Embryonic facial prominence (tissue), 1 donor: ENCODE data around the gene PPP1R9A.

Experiments used
- DNase-seq: peaks from one replicate; pipeline ENCODE4 v3.0.0-alpha.2; 2016; ENCODE audit errors: extremely low spot score

The PPP1R9A gene

DNA sequence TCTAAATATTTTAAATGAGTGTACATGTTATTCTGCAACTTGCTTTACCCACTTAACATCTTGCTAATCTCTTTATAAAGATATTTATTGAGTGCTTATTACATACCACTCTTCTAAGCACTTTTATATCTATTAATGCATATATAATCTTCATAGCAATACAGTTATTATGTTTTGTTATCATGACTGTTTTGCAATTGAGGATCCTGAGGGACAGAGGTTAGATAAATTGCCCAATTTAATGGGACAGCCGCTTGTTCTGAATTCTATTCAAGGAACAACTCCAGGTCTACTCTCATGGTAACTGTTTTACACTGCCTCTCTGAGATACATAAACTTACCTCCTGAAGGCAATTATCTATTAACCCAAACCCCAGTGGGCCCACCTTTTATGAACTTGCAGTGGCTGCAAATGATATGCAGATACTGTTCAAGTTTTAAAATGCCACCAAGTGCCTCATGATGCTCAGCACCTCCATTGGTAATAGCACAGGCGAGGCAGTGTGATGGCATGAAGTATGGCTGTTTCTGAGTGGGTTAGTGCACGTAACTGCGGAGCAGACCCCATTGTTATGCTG, 356.5 kb downstream of the PPP1R9A start:
- DNase-seq, result no peak

DNA sequence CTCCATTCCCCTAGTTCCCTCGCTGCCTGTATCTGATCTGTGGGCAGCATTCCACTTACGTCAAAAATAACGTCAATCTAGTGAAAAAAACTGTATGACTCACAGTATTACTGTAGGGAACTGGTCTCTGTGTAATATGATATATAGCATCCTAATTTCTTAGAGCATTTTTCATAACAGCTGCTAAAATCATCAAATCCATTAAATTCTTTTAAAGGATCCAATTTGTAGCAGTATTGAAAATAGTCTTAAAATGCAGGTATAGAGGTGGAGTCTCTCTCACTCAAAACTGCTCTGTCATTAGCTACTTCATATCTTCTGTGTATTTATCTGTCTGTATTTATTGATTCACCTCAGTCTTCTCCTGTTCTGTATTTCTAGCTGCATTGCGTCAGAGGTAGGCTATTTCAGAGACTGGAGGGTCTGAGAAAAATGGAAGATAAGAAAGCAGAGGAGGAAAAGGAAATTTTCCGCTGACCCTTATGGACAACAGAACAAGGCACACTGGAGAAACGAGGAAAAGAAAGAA, 357.0 kb downstream of the PPP1R9A start:
- DNase-seq, result no peak

DNA sequence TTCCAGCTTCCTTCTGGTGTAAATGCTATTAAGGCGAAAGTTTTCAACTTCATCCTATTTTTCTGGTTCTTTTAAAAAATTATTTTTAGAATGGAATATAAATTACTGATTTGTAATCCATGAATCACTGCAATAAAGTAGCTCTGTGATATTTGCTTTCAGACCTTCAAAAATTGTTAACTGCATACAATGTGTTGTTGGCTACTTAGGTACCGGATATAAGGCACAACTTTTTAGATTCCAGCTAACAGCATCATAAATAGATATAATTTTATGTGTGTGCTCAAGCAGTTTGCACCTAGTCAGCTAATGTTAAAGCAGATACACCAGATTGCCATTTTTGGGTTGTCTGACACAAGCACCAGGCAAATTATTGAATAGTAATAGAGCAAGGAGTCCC, 358.2 kb downstream of the PPP1R9A start:
- no peak for DNase-seq

DNA sequence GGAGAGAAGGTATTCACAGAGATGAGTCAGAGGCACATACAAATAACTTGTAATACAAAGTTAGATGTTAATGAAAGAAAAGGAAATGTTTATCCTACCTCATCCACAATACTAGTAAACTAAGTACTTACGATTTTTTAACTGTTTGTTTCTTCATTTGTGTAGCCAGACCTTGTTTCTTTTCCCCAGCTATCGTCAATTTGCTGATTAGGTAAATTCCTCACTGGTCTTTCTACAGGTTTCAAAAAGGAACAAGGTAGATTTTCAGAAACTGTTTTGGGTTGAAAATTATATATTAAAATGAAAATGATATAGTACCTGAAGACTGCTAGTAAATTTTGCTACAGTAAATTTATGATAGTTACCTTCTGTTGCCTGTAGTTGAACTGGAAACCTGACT, 360.4 kb downstream of the PPP1R9A start:
- no peak for DNase-seq

DNA sequence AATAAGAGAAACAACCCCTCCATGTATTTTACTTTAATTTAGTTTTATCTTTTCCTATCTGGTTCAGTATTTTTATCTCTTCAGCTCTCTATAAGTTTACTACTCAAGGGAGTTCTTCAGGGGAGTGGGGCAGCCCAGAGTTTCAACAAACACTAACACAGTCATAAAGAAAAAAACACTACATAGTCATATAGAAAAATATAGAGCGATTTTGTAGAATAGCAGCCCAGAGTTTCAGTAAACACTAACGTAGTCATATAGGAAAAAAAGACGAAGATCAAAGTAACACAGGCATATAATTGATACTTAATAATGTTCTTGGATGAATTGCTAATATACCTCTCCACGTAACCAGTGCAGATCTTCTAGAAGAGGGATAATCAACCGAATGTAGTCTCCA, 362.2 kb downstream of the PPP1R9A start:
- DNase-seq, result no peak

DNA sequence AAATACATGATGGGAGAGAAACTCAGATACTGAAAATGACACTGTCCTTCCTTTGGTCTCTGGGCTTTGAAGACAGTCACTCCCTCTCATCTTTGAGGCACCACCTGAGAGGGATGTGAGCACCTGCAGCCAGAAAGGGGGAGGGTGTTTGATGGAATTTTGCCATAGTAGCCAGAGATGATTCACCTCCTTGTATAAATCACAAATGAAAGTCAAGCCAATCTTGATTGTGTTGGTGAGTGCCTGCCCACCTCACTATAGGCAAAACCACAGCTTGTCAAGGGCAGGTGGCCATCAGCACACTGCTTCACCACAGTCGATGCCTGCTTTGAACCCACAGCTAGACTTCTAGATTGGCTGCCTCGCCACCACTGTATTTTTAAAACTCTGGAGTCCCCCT, 368.7 kb downstream of the PPP1R9A start:
- DNase-seq, result no peak

DNA sequence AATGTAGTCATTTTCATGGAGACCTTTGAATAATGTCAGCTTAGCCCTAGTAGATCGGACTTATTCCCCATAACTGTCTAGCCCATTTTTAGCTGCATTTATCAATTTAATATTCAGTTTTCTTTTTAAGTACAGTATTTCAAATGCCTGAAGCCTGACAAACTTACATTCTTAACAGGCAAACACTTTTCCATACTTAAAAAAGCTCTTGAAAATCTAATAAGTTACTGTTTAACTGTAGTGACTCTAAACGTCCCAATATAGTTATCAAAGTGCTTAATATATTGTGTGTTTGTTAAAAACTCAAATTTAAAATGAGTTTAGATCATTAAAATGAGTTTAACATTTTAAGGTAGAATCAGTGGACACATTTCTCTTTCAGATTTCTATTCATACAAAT, 372.0 kb downstream of the PPP1R9A start:
- no peak for DNase-seq

DNA sequence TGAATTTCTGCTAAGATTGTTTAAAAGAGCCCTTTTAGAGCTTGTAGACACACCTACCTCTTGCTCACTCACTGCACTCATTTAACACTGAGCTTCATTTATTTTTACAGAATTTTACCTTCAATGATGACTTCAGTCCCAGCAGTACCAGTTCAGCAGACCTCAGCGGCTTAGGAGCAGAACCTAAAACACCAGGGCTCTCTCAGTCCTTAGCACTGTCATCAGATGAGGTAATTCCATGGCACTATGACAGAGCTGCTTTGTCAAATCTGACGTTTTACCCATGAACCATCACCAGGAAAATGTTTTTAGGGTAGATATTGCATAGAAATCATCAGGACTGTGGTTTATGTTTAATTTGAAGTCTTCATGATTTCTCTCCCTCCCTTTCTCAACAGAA, 378.7 kb downstream of the PPP1R9A start:
- DNase-seq, result no peak

DNA sequence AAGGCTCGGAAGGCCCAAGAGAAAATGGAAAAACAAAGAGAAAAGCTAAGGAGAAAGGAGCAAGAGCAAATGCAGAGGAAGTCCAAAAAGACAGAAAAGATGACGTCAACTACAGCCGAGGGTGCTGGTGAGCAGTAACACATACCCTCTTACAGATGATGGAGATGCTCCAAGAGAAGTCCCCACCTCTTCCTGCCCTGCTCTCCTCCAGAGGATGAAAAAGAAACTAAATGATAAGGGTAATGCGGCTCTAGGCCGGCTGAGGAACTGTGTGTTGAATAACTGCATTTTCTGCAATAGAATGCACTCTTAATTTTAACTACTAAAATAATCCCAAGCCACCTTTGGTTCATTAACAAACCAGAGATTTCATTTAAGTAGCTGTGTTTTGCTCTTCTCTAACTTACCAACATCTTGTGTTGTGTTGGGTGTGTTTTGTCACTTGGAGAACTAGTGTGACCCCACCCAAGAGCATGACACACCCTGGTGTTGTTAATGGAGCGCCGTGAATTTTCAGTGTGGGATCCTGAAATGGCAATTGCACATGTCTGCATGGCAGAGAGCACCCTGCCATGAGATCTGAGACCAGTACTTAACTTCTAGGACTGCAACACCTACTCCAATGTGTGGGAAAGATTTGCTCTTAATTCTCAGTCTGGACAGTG, 382.9 kb downstream of the PPP1R9A start:
- DNase-seq, result no peak

DNA sequence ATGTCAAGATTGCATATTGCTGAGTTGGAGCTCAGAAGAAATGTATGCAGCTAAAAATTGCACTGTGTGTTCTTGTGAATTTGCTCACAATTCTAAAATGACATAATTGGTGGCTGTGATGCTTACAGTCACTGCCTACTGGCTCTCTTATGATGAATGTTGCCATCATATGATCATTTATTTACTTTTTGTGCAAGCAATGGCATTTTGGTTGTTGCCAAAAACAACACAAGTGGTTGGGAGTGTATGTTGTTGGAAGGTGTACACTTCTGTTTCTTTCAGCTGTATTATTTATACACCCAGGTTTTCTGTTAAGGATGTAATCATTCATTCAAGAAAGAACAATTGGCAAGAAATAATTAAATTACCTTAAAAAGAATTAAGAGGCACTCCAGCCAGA, 388.0 kb downstream of the PPP1R9A start:
- no peak for DNase-seq

DNA sequence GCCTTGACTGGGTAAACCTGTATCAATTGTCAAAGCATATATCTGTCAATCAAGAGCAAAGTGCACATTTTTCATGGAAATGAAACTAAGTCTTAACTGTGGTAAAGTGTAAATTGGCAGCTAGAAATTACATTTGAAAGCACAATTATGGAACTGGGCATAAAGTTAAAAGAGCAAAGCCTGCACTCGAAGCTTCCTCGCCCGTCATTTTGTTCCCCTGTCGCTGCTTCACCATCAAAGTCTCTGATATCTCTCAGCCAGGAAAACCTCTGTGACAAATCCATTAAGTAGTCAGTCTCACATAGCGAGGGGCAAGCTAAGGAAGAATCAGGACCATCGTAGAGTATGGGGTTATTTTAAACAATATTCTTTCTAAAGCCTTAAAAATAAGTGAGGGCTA, 389.1 kb downstream of the PPP1R9A start:
- no peak for DNase-seq

DNA sequence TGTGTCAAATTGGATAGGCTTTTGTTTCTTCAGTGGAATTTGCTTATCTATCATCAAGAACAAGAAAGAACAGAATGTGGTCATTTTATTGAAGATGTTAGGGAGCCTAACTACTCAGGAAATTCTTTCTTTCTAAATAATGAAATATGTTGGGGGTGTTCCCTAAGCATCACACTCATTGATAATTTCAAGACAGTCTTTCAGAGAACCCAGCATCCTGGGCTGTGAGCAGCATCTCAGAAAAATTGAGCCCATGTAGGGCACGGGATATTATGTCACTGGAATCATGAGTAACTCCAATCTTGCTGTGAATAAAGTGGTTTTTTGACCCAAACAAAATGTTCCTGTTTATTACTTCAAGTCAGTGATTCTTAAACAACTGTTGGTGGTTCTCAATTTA, 389.6 kb downstream of the PPP1R9A start:
- DNase-seq, result no peak

DNA sequence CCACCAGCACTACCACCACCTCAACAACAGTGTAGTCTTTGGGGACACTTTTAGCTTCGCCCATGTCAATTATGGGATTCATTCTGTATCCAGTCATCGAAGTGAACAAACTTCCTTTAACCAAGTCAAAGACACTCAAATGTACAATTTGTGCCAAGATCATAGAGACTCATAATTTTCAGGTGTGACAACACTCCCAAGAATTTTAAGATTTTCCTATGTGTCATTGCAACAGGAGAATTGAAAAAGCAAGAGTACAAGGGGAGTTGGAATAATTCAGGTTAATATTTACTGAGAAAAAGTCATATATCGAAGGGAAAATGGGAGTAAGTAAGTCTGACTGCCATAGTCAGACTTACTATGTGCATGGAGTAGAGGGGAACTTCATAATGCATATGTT, 390.7 kb downstream of the PPP1R9A start:
- DNase-seq, result no peak

DNA sequence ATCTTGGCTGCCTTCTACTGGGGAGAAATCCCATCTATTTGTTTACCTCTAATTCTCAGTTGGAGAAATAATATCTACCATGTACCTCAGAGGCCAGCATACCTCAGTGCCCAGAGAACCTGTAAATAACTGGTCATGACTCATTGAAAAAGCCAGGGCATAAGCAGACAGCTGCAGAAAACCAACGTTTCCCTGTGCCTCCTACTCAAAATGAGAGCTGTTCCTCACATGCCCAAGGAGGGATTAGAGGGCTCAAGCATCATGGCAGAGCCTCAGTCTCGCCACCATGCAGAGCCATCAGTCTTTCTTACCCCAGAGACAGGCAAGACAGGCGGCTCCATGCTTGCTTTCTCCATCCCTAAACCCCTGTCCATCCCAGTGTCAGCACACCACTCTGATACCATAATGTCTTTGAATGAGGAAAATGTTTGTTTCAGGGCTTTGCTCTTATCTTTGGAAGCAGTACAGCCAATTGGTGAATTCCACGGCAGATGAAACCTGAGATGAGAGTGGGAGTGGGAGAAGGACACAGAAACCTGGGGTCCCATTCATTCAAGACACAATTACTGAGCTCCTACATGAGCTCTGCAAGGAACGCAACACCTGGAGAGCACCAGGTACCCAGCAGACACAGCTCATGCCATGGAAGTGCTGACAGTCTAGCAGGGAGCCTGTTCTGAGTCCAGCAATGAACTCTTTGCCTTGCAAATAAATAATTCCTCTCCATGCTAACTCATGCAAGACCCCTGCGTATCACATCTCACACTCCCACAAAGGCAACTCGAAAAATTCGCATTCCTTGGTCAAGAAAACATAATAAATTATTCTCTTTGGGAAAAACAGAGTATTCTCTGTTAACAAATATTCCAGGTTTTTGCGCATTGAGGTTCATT, 395.9 kb downstream of the PPP1R9A start:
- no peak for DNase-seq

DNA sequence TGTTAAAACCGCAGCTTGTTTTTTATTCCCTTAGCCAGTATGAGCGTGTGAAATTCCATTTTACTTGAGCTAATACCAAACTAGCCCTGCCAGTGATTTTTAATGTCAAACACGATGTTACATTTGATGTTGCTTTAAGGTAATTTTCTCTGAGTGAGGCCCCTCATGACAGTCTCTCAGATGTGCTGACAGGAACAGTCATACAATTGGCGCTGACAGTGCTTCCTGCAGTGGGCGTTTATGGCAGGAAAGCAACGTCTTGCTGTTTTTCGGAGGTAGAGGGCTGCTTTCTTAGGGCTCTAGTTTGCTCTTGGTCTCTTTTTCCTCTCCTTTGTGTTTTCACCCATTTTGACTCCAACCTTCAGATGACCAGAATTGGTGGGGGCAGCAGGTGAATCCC, 397.6 kb downstream of the PPP1R9A start:
- DNase-seq, result no peak

DNA sequence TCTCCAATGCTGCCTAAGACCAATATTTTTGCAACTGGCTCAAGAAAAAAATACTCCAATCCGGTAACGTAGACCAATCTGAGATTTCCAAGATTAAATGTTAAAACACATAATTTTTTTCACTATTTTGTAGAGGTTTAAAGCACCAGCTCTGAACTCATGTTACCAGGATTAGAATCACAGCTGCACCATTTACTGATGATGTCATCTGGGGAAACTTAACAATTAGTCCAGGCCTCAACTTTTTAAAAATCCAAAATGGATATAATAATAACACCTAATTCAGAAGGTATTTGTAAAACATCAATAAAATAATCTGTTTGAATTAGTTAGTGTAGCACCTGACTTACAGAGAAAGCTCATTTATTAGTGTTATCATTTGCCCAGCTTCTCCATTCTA, 402.6 kb downstream of the PPP1R9A start:
- no peak for DNase-seq

DNA sequence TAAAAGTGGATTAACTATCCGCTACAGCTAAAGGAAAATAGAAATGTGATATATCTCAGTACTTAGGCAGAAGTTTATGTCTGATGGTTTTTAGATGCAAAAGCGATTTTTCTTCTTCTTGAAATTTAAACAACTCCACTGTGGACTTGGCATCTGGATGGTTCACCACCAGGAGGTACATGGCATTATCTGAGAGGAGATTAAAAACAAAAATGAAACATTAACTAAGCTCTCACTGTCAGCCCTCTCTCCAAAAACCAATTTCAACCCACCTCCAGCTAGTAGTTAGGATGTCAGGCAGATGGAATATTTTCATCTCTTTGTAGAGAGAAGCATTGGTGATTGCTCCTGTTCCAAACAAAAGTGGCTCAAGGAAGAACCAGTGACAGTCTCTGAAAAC, 404.0 kb downstream of the PPP1R9A start:
- no peak for DNase-seq

DNA sequence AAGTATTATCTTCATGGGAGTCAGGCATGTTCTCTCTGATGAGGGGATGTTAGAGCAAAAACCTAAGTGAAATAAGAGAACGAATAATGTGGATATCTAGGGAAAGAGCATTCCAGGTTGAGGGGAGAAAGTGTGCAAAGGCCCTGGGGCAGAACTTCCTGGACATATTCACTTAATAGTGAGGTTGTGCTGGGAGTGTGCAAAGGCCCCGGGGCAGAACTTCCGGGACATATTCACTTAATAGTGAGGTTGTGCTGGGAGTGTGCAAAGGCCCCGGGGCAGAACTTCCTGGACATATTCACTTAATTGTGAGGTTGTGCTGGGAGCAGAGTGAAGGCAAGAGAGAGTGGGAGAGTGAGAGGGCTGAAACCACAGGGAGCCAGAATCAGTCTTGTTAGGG, 405.2 kb downstream of the PPP1R9A start:
- no peak for DNase-seq

DNA sequence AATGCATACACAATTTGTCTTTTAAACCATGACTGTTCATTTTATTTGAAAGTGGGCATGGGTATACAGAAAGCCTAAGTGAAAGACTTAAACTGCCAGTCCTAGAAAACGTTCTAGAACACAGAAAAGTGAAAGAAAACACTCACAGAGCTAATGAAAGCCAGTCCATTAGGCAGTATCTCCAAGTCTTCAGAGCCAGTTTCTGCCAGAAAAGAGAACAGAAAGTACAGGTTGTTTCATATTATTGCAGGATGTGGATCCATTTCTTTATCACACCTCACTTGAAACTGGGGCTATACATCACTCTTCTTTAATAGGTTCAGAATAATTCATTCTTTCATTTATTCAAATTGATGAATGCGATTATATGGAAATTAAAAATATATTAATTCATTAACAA, 409.2 kb downstream of the PPP1R9A start:
- no peak for DNase-seq

DNA sequence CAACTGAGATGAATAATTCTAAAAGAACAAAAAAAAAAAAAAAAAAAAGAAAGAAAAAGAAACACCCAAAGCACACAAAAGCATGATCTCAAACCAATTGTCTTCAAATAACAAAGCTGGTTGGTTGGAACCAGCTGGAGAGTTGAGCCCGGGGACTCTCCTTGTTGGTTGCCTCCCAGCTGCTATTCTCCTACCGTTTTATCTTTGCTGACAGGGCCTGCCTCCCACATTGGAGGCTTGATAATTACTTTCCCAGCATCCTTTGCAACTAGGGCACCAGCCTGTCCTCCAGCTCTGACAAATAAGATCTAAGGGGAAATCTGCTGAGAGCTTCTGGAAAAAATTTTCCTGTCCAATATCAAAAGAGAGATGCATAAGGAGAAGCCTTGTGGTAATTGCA, 410.2 kb downstream of the PPP1R9A start:
- DNase-seq, result no peak

DNA sequence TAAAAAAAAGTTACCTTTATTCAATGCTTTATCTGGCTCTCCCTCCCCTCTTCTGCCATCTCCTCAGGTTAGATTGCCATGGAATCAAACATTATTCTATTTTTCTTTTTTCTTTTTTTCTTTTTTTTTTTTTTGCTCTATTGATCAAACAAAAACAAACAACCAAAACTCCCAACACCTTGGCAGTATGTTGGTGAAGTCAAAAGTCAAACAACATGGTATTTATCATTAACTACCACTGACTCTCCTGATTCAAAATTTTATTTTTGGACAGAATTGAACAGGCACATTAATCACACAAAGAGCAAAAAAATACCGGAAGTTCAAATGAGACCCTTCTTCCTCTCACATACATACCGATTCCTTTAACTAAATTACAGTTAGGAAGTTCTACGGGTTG, 410.6 kb downstream of the PPP1R9A start:
- no peak for DNase-seq

DNA sequence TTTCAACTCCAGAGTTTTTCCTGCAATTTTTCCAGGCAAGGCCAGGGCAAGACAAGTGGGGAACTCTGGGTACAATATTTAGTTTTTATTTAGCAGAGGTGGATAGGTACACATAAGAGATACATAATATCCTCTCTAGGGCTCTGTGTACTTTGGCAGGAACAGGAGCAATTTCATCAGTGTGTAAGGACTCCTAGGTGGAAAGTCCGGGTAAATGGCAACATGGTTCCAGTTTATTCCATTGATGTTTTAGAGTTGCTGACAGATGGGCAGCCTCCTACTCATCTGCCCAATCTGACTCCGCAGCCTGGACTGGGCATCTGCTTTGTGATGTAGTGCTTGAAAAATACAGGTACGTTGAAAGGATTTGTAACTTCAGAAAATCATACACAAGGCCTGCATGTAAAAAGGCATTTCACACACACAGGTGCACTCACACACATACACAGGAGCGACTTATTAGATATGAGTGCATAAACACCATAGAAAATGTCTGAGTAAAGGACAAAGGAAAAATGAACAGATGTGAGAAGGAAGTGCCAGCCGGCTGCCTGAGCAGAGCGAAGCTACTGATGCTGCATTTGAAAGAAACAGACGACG, 411.2 kb downstream of the PPP1R9A start:
- DNase-seq, result no peak
